HepG2 (cell line): ENCODE results near the gene CACHD1. TPM values are rescaled to one million over a fixed set of nuclear protein-coding genes. Genes with fewer than 3 reads are reported as not detected.

ENCODE experiments used
- ATAC-seq: fragments of 200-7000 bp; cut with Tn5 transposase; 3 replicates; pipeline ENCODE4 v1.9.1; 2020; ENCODE audit warnings: mild to moderate bottlenecking, moderate library complexity
- BruUV-seq: library from RNA; stranded (reverse); fragments of 400-500 nt; replicated peaks from 2 replicates; lab custom pipeline; 2021; lab: Mats Ljungman, UMichigan
- CTCF ChIA-PET: fragments of 300-600 bp; formaldehyde crosslinking; extraction: SDS; loops from one replicate; lab custom pipeline; 2021; ENCODE audit warnings: low total read pairs, inconsistent platforms, low intra/inter-chr PET ratio; lab: Yijun Ruan, JAX
- POLR2A ChIA-PET: fragments of 350-600 bp; sonication (Branson Sonifier 250); formaldehyde crosslinking; loops from one replicate; lab custom pipeline; 2020; ENCODE audit warnings: antibody characterized with exemption, inconsistent platforms; lab: Yijun Ruan, JAX
- DNase-seq: peaks from one replicate; pipeline ENCODE4 v3.0.0-alpha.2; 2015; ENCODE audit warnings: low spot score
- FAIRE-seq: peaks from 3 replicates; lab custom pipeline; 2011; peaks lifted over from hg19 to GRCh38; lab: Jason Lieb, UNC
- H2AFZ ChIP-seq: one replicate; pipeline ENCODE4 v1.6.1; 2011; ENCODE audit warnings: low read length, inconsistent platforms
- H3K27ac ChIP-seq: fragments of 300-600 bp; 3 replicates; pipeline ENCODE4 v1.8.0; 2011; ENCODE audit warnings: mixed run types, mild to moderate bottlenecking, mixed read lengths, low read length, inconsistent platforms; ENCODE audit not compliant: insufficient read depth; ENCODE audit errors: extremely low read length
- H3K27me3 ChIP-seq, 2 experiments: fragments of 200-600 bp in 1 of 2; 2 replicates in 1 of 2; 3 replicates in 1 of 2; pipeline versions ENCODE4 v1.6.0 to v1.8.0; 2011; ENCODE audit warnings: low read length in 2 of 2, mild to moderate bottlenecking in 2 of 2, moderate library complexity in 2 of 2, inconsistent platforms in 1 of 2; ENCODE audit not compliant: insufficient read depth in 2 of 2, control insufficient read depth in 1 of 2
- H3K36me3 ChIP-seq, 2 experiments: fragments of 200-600 bp in 1 of 2; replicated peaks in 1 of 2; 2 replicates in 1 of 2; 3 replicates in 1 of 2; pipeline versions ENCODE4 v1.5.1 to v1.8.0; 2011; ENCODE audit warnings: low read length in 2 of 2, inconsistent platforms in 1 of 2; ENCODE audit not compliant: insufficient read depth in 2 of 2, control insufficient read depth in 1 of 2
- H3K4me1 ChIP-seq: 2 replicates; pipeline ENCODE4 v1.5.1; 2012; ENCODE audit warnings: low read length, inconsistent platforms; ENCODE audit not compliant: insufficient read depth
- H3K4me2 ChIP-seq: 2 replicates; pipeline ENCODE4 v1.6.0; 2011; ENCODE audit warnings: low read depth, low read length, inconsistent platforms
- H3K4me3 ChIP-seq, 3 experiments: fragments of 200-600 bp in 1 of 3; sonication (generic), shearing (Covaris generic) in 1 of 3; replicated peaks in 1 of 3; 2 replicates each; pipeline ENCODE4 v1.5.1; 2011 to 2016; ENCODE audit warnings: low read length in 3 of 3, inconsistent platforms in 2 of 3, low read depth in 2 of 3, mild to moderate bottlenecking in 2 of 3, control low read depth in 1 of 3, mixed read lengths in 1 of 3; ENCODE audit not compliant: insufficient read depth in 1 of 3
- H3K79me2 ChIP-seq: one replicate; pipeline ENCODE4 v1.6.1; 2011; ENCODE audit warnings: low read length, inconsistent platforms; ENCODE audit not compliant: insufficient read depth
- H3K9ac ChIP-seq: 2 replicates; pipeline ENCODE4 v1.6.0; 2011; ENCODE audit warnings: mild to moderate bottlenecking, low read depth, low read length, inconsistent platforms; ENCODE audit not compliant: insufficient read depth
- H3K9me3 ChIP-seq: 2 replicates; pipeline ENCODE4 v1.5.1; 2012; ENCODE audit warnings: mild to moderate bottlenecking, low read length
- H4K20me1 ChIP-seq: 2 replicates; pipeline ENCODE4 v1.6.0; 2011; ENCODE audit warnings: inconsistent platforms, mild to moderate bottlenecking, low read length, moderate library complexity; ENCODE audit not compliant: insufficient read depth
- ETV5 ChIP-seq: IDR thresholded peaks from 2 replicates; pipeline ENCODE4 v1.6.1; 2018; ENCODE audit warnings: missing biosample characterization, missing genetic modification reagents, inconsistent platforms, borderline replicate concordance
- MYNN ChIP-seq: sonication (generic); formaldehyde crosslinking; IDR thresholded peaks from 2 replicates; pipeline ENCODE4 v1.4.0; 2020; ENCODE audit warnings: mild to moderate bottlenecking, low read depth, missing genetic modification reagents
- PCBP2 ChIP-seq: fragments of 200-400 bp; formaldehyde crosslinking; optimal IDR thresholded peaks from 2 replicates; pipeline ENCODE3; 2018; ENCODE audit warnings: low read length, low read depth; ENCODE audit not compliant: poor library complexity, severe bottlenecking
- RNF2 ChIP-seq: fragments of 450-650 bp; conservative IDR thresholded peaks from 2 replicates; pipeline ENCODE4 v1.6.1; 2016; ENCODE audit warnings: low read depth
- SMAD1 ChIP-seq: sonication (generic); formaldehyde crosslinking; IDR thresholded peaks from 2 replicates; pipeline ENCODE4 v1.4.0; 2020; ENCODE audit warnings: missing genetic modification reagents, low read depth, mild to moderate bottlenecking, borderline replicate concordance
- SMARCE1 ChIP-seq: fragments of 450-650 bp; IDR thresholded peaks from 2 replicates; pipeline ENCODE4 v1.6.1; 2017; ENCODE audit warnings: borderline replicate concordance
- SNAPC2 ChIP-seq: sonication (generic); formaldehyde crosslinking; IDR thresholded peaks from 2 replicates; pipeline ENCODE4 v1.8.1; 2022; ENCODE audit warnings: mild to moderate bottlenecking, missing genetic modification reagents
- ZBTB7A ChIP-seq: sonication (generic); formaldehyde crosslinking; IDR thresholded peaks from 2 replicates; pipeline ENCODE4 v1.8.0; 2022; ENCODE audit warnings: mild to moderate bottlenecking, missing genetic modification reagents
- ZNF251 ChIP-seq: sonication (generic); formaldehyde crosslinking; IDR thresholded peaks from 2 replicates; pipeline ENCODE4 v1.9.0; 2021; ENCODE audit warnings: mild to moderate bottlenecking, missing genetic modification reagents
- ZNF644 ChIP-seq: IDR thresholded peaks from 2 replicates; pipeline ENCODE4 v1.6.1; 2016; ENCODE audit warnings: low read depth
- WGBS: methylation state at CpG from one replicate; pipeline ENCODE4 v1.1.6; 2017; ENCODE audit warnings: low lambda C conversion rate; 5-methylcytosine and 5-hydroxymethylcytosine counted together
- in situ Hi-C: cut with HindIII; loops from 2 replicates; pipeline ENCODE4 v1.10.0; 2017; ENCODE audit warnings: low pct_unique_long_range_greater_than_20kb; ENCODE audit not compliant: extremely low pct_ligation_motif_present
- intact Hi-C: fragments of 100-400 bp; cut with micrococcal nuclease; formaldehyde crosslinking; loops from one replicate; pipeline ENCODE4 v1.10.0; 2022; ENCODE audit not compliant: unreplicated experiment
- polyA plus RNA-seq, 8 experiments: library from polyadenylated mRNA; depleted of rRNA in 3 of 8; stranded (reverse) in 7 of 8; unstranded in 1 of 8; fragments of >200 nt; fragmentation: Illumina TruSeq in 4 of 8; extraction: Trizol in 4 of 8; gene quantifications; 2 replicates each; pipeline versions ENCODE4 v1.2.1 to v1.2.3, GENCODE V29; 2011 to 2016; ENCODE audit warnings: low read depth in 4 of 8, missing spikeins in 1 of 8, mixed read lengths in 1 of 8; ENCODE audit not compliant: insufficient read depth in 1 of 8
- total RNA-seq, 5 experiments: library from RNA; depleted of rRNA; stranded (reverse); fragments of >200 nt; fragmentation: Illumina TruSeq; extraction: Trizol; gene quantifications; 2 replicates each; pipeline ENCODE4 v1.2.3, GENCODE V29; 2016; ENCODE audit warnings: low read depth in 1 of 5
- TF ChIP-seq, protein P1 (sequence below): IDR thresholded peaks from 2 replicates; pipeline ENCODE4 v1.6.1; 2016; ENCODE audit warnings: missing compliant biosample characterization, missing genetic modification reagents, borderline replicate concordance
- TF ChIP-seq, protein P2 (sequence below): IDR thresholded peaks from 2 replicates; pipeline ENCODE4 v1.6.1; 2012; ENCODE audit warnings: low read length, improper control_type of control experiment

Gene CACHD1
- total and polyA plus RNA-seq, 2 of the 13 experiments (the other 11 are each of a cell fraction or from before 2014, with no cell fraction given) = 0.11 TPM; not detected in 1

DNA sequence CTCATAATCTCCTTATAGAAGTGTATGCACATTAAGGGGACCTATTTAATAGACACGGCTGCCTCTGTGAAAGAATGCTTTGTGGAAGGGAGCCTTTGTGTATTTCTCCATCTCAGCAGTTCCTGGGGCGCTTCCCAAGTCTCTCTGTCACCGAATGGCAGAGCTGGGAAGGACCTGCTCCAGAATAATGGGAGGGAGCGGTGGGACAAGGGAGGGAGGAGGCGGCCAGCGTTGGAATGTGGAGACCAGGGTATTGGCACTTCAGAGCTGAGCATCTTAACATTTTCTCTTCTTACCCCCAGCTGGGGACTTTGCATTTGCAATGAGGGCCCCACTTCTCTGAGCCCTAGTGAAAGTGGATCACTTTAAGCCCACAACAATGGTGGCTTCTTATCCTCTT lies 23.9 kb downstream of the CACHD1 start:
- ATAC-seq (no peak), FAIRE-seq (no peak)
- no TSS peak for BruUV-seq
- no peaks in the 10 kb centered on the region for H3K9me3 ChIP-seq
- in situ Hi-C loops = no loop called here
- no peak overlapping the region for H3K4me2 ChIP-seq
- 29% methylated on average over 6 of the region's 6 CpGs for WGBS
- CTCF ChIA-PET = no interaction called here
- H3K4me3 ChIP-seq = no peak overlapping the region
- H3K36me3 ChIP-seq = no peaks in the 10 kb centered on the region
- H3K79me2 ChIP-seq = no peaks in the 10 kb centered on the region
- H2AFZ ChIP-seq = no peak overlapping the region
- H4K20me1 ChIP-seq = no peaks in the 10 kb centered on the region
- H3K4me1 ChIP-seq = no peaks in the 10 kb centered on the region
- no peak overlapping the region for H3K9ac ChIP-seq
- TF ChIP-seq ZBTB7A (CRISPR knock-in tag) (no peak), SNAPC2 (CRISPR knock-in tag) (no peak), RNF2 (no peak), ETV5 (CRISPR knock-in tag) (no peak), PCBP2 (no peak), ZNF251 (no peak), ZNF644 (no peak), SMARCE1 (no peak), SMAD1 (no peak), MYNN (no peak)
- TF ChIP-seq, protein P1, sequence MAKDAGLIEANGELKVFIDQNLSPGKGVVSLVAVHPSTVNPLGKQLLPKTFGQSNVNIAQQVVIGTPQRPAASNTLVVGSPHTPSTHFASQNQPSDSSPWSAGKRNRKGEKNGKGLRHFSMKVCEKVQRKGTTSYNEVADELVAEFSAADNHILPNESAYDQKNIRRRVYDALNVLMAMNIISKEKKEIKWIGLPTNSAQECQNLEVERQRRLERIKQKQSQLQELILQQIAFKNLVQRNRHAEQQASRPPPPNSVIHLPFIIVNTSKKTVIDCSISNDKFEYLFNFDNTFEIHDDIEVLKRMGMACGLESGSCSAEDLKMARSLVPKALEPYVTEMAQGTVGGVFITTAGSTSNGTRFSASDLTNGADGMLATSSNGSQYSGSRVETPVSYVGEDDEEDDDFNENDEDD (CRISPR knock-in tag) = no peak
- TF ChIP-seq, protein P2, sequence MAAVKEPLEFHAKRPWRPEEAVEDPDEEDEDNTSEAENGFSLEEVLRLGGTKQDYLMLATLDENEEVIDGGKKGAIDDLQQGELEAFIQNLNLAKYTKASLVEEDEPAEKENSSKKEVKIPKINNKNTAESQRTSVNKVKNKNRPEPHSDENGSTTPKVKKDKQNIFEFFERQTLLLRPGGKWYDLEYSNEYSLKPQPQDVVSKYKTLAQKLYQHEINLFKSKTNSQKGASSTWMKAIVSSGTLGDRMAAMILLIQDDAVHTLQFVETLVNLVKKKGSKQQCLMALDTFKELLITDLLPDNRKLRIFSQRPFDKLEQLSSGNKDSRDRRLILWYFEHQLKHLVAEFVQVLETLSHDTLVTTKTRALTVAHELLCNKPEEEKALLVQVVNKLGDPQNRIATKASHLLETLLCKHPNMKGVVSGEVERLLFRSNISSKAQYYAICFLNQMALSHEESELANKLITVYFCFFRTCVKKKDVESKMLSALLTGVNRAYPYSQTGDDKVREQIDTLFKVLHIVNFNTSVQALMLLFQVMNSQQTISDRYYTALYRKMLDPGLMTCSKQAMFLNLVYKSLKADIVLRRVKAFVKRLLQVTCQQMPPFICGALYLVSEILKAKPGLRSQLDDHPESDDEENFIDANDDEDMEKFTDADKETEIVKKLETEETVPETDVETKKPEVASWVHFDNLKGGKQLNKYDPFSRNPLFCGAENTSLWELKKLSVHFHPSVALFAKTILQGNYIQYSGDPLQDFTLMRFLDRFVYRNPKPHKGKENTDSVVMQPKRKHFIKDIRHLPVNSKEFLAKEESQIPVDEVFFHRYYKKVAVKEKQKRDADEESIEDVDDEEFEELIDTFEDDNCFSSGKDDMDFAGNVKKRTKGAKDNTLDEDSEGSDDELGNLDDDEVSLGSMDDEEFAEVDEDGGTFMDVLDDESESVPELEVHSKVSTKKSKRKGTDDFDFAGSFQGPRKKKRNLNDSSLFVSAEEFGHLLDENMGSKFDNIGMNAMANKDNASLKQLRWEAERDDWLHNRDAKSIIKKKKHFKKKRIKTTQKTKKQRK = no peak
- TF ChIP-seq, all 625 proteins: peak for 0
- Histone ChIP-seq H3K27ac (no peak overlapping the region), H3K27me3 (no peaks in the 10 kb centered on the region)
- intact Hi-C loops = no loop called here
- POLR2A ChIA-PET = no interaction called here
- DNase-seq = no peak
